Naive thymus-derived CD8-positive, alpha-beta T cell (primary cell): ENCODE measurements around the gene DNAJB12. TPM values are rescaled to one million over a fixed set of nuclear protein-coding genes. Genes with fewer than 3 reads are reported as not detected.
"Not testable (repeated sequence)": the region's sequence is repeated elsewhere in the genome, so short reads cannot be mapped to it uniquely, and the experiment has no call there.

ENCODE experiments used
- ATAC-seq, 2 donors: fragments of 150-1000 bp; cut with Tn5 transposase in 1 of 2; sonication (Bioruptor Pico), chemical (Tn5 transposase) in 1 of 2; 1 replicate in 1 of 2; 2 replicates in 1 of 2; pipeline ENCODE4 v1.10.0; 2021; ENCODE audit warnings: mild to moderate bottlenecking in 2 of 2, moderate library complexity in 2 of 2
- POLR2A ChIA-PET: fragments of 350-600 bp; sonication (Branson Sonifier 250); formaldehyde crosslinking; loops from one replicate; lab custom pipeline; 2021; ENCODE audit warnings: antibody characterized with exemption; lab: Charles Lee
- DNase-seq, 10 donors: peaks; one replicate each; pipeline versions ENCODE4 v3.0.0 to v3.0.0-alpha.2; 2020 to 2022
- H3K27ac Mint-ChIP-seq, 10 donors: one replicate each; pipeline ENCODE4 v1.8.0; 2020 to 2022; ENCODE audit warnings: mild to moderate bottlenecking in 10 of 10, mixed read lengths in 10 of 10, moderate library complexity in 4 of 10, inconsistent platforms in 1 of 10
- H3K27me3 Mint-ChIP-seq, 5 donors: one replicate each; pipeline ENCODE4 v1.8.0; 2021 to 2022; ENCODE audit warnings: mixed read lengths in 5 of 5
- H3K36me3 Mint-ChIP-seq, 3 donors: one replicate each; pipeline ENCODE4 v1.8.0; 2020 to 2022; ENCODE audit warnings: mixed read lengths in 3 of 3, mild to moderate bottlenecking in 2 of 3, inconsistent platforms in 1 of 3
- H3K4me1 Mint-ChIP-seq, 4 donors: one replicate each; pipeline ENCODE4 v1.8.0; 2021 to 2022; ENCODE audit warnings: mixed read lengths in 4 of 4
- H3K4me3 Mint-ChIP-seq, 10 donors: one replicate each; pipeline ENCODE4 v1.8.0; 2020 to 2022; ENCODE audit warnings: mild to moderate bottlenecking in 10 of 10, mixed read lengths in 10 of 10, moderate library complexity in 6 of 10, inconsistent platforms in 1 of 10
- H3K9me3 Mint-ChIP-seq, 9 donors: one replicate each; pipeline ENCODE4 v1.8.0; 2020 to 2022; ENCODE audit warnings: mixed read lengths in 9 of 9, mild to moderate bottlenecking in 3 of 9, inconsistent platforms in 1 of 9, moderate library complexity in 1 of 9
- polyA plus RNA-seq, 3 donors: library from polyadenylated mRNA; unstranded; fragments of 300-500 nt; fragmentation: Illumina TruSeq; gene quantifications; one replicate each; pipeline ENCODE4 v1.2.3, GENCODE V29; 2021
- total RNA-seq, 8 experiments: library from RNA in 2 of 8; stranded (reverse) in 2 of 8; gene quantifications; one replicate each; pipeline ENCODE4 v1.2.3 and lab custom pipeline; 2021 to 2026

DNAJB12 gene
- total and polyA plus RNA-seq, 5 experiments from 2014 or later = 13.1 to 27.9 (median 25.0) TPM

DNA sequence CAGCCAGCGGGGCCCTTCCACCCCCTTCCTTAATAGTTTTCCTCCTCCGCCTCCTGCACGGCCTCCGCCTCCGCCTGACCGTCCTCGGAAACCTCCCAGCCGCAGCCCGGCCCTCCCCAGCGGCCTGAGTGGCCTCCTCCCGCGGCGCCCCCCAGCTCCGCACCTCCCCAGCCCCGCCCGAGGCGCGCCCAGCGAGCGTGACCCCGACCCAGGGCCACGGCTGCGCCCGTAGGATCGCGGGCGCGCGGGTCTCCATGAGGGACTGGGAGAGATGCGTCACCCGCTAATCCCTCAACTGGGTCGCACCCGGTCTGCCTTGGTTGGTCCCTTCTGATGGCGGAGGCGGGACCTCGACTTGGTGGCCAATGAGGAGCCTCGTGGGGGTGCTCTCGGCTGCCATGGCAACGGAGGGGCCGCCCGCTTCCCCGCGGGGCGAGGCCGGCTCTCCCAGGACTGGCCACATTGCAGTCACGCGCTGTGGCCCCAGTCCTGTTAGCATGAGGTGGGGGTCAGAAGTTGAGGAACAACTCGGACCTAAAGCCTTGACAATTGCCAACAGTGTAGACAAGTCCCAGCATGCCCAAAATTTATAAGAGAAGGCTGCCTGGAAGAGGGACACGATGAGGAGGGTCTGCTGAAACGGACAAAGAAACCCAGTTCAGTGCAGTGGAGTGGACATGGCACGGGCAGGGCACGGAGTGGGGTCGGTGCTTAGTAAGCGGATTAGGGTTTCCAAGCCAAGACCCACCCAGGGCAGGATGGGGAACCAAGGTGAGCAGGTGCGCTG is 56.7 kb downstream of the DNAJB12 start:
- POLR2A ChIA-PET = interaction anchor here (0.5 to 15.6 kb wide), 22 partner anchors 8 to 546 kb away, joined by 3 to 292 read pairs (median 8); partner anchors contain the start of genes ANAPC16, ASCC1, DDIT4 and SPOCK2

GRCh38 chr10:72297281-72297804 is 57.4 kb downstream of the DNAJB12 start:
- Mint-ChIP-seq H3K27ac (peak overlapping the region; percentile 94 to 100 (median 98)), H3K36me3 (no peaks in the 10 kb centered on the region), H3K9me3 (no peaks in the 10 kb centered on the region), H3K4me1 (peaks cover 30 to 71% (median 65%) of the 10 kb centered on the region in 4 donors), H3K4me3 (peak overlapping the region; percentile 71 to 89 (median 84)), H3K27me3 (peaks cover 0 to 2% (median 0%) of the 10 kb centered on the region in 5 donors)
- peak; percentile 85 to 87 for ATAC-seq
- DNase-seq = peak; percentile 76 to 99 (median 96)
- POLR2A ChIA-PET = interaction anchor here (0.7 to 15.6 kb wide), 22 partner anchors 9 to 545 kb away, joined by 3 to 292 read pairs (median 8); partner anchors contain the start of genes ANAPC16, ASCC1, DDIT4 and SPOCK2

More for the DNA sequence above, 56.7 kb downstream of the DNAJB12 start:
- peak overlapping the region; percentile 71 to 89 (median 84) for H3K4me3 Mint-ChIP-seq
- peaks cover 25 to 65% (median 59%) of the 10 kb centered on the region in 4 donors for H3K4me1 Mint-ChIP-seq
- ATAC-seq (peak; percentile 51), DNase-seq (peak; percentile 51 to 90 (median 78))
- H3K36me3 Mint-ChIP-seq = no peaks in the 10 kb centered on the region
- peaks cover 0 to 2% (median 0%) of the 10 kb centered on the region in 5 donors for H3K27me3 Mint-ChIP-seq
- H3K9me3 Mint-ChIP-seq = no peaks in the 10 kb centered on the region
- peak overlapping the region; percentile 94 to 100 (median 98) for H3K27ac Mint-ChIP-seq

GRCh38 chr10:72296829-72297280 is 57.9 kb downstream of the DNAJB12 start:
- peaks cover 30 to 74% (median 69%) of the 10 kb centered on the region in 4 donors for H3K4me1 Mint-ChIP-seq
- not testable (repeated sequence) for DNase-seq, H3K36me3 Mint-ChIP-seq, ATAC-seq, H3K9me3 Mint-ChIP-seq, H3K27me3 Mint-ChIP-seq
- H3K4me3 Mint-ChIP-seq = peak overlapping the region; percentile 71 to 89 (median 84)
- POLR2A ChIA-PET = interaction anchor here (0.7 to 15.6 kb wide), 21 partner anchors 9 to 545 kb away, joined by 3 to 292 read pairs (median 8); partner anchors contain the start of genes ANAPC16, ASCC1, DDIT4 and SPOCK2
- peak overlapping the region; percentile 94 to 100 (median 98) for H3K27ac Mint-ChIP-seq

DNA sequence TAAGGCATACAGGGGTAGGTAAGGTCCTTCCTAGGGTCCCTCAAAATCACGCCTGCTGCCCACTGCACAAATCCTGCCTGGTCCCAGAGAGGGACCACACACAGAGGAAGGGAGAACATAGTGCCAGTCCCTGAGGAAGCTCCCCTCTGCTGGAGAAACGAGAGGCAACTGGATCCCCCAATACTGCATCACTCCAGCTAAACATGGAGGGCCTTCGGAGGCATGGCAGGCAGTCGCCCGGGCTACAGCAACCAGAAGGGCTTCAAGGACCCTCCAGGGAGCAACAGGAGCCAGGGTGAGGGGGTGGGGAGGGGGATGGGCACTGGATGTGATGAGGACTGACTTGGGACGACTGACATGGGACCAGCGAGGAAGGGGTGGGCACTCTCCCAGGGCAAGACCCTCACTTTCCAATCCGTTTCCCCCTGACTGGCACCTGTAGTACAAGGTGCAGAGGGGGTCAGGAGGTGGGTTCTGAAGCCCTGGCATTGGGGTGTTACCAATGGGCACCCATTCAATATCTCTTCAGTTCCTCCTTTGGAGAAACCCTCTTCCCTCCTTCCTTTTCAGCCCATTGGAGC is 59.3 kb downstream of the DNAJB12 start:
- ATAC-seq = no peak
- peaks cover 0 to 2% (median 0%) of the 10 kb centered on the region in 5 donors for H3K27me3 Mint-ChIP-seq
- peak overlapping the region; percentile 90 to 100 (median 94) for H3K27ac Mint-ChIP-seq
- no peak for DNase-seq
- H3K9me3 Mint-ChIP-seq = no peaks in the 10 kb centered on the region
- H3K4me3 Mint-ChIP-seq = peak overlapping the region in 6 of 10 donors; percentile 15 to 73 (median 40)
- no peaks in the 10 kb centered on the region for H3K36me3 Mint-ChIP-seq
- peaks cover 28 to 78% (median 72%) of the 10 kb centered on the region in 4 donors for H3K4me1 Mint-ChIP-seq
- POLR2A ChIA-PET = interaction anchor here (0.7 to 15.6 kb wide), 4 partner anchors 20 to 224 kb away, joined by 4 to 292 read pairs (median 36); partner anchors contain the start of gene DDIT4

DNA sequence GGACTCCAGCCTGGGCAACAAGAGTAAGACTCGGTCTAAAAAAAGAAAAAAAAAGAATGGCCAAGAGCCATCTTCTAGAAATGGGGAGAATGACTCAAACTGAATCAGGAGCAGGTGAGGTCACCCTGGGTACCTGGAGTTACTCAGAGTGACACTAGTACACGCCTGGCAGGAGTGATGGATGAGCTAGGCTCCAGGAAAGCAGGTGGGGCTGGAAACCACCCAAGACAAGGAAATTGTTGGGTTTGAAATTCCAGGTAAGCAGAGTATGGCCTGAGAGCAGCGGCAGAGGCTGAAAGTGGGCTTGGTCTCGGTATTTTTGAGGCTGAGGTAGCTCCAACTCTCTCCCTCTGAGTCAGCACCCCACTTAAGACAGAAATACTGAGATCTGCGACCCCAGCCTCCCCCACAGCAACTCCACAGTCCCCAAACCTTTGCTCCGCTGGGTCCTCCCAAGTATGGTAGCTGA is 62.5 kb downstream of the DNAJB12 start:
- Mint-ChIP-seq H3K27ac (peak overlapping the region; percentile 3 to 88 (median 62)), H3K4me3 (peak overlapping the region in 3 of 10 donors; percentile 20 to 38 (median 28)), H3K36me3 (no peaks in the 10 kb centered on the region), H3K4me1 (peaks cover 23 to 67% (median 61%) of the 10 kb centered on the region in 4 donors), H3K27me3 (peaks cover 0 to 2% (median 0%) of the 10 kb centered on the region in 5 donors), H3K9me3 (no peaks in the 10 kb centered on the region)
- no peak for ATAC-seq
- POLR2A ChIA-PET = interaction anchor here (0.6 to 1.9 kb wide), 10 partner anchors 13 to 63 kb away, joined by 3 to 9 read pairs (median 4); partner anchors contain the start of gene DNAJB12
- DNase-seq = no peak

DNA sequence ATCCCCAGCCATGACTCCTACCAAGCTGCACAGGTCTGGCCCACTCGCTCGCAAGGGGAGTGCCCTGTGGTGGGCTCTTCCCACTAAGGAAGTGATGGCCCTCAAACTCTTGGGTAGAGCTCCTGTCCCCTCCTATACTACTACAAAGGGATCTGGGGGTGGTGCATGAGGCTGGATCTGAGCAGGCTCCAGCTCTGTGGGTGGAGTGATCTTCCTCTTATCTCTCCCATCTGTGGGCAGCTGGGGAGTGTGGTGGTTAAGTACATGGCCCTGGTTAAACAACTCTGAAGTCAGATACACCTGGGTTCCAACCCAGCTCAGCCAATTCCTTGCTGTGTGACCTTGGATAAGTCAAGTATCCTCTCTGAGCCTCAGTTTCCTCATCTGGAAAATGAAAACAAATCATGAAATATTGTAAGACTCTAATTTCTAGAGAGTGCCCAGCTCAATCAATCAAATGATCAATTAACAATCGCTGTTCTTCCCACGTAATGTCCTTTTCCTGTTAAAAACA is 63.6 kb downstream of the DNAJB12 start:
- no peaks in the 10 kb centered on the region for H3K27me3 Mint-ChIP-seq
- H3K27ac Mint-ChIP-seq = peak overlapping the region in 8 of 10 donors; percentile 16 to 91 (median 67)
- peaks cover 23 to 68% (median 65%) of the 10 kb centered on the region in 4 donors for H3K4me1 Mint-ChIP-seq
- POLR2A ChIA-PET = interaction anchor here (0.6 to 1.8 kb wide), 16 partner anchors 9 to 178 kb away, joined by 3 to 6 read pairs (median 4); partner anchors contain the start of gene DNAJB12
- no peaks in the 10 kb centered on the region for H3K36me3 Mint-ChIP-seq
- peak overlapping the region in 6 of 10 donors; percentile 10 to 58 (median 30) for H3K4me3 Mint-ChIP-seq
- ATAC-seq (peak; percentile 71 to 83), DNase-seq (peak in 5 of 10 donors; percentile 41 to 50 (median 43))
- H3K9me3 Mint-ChIP-seq = no peaks in the 10 kb centered on the region

DNA sequence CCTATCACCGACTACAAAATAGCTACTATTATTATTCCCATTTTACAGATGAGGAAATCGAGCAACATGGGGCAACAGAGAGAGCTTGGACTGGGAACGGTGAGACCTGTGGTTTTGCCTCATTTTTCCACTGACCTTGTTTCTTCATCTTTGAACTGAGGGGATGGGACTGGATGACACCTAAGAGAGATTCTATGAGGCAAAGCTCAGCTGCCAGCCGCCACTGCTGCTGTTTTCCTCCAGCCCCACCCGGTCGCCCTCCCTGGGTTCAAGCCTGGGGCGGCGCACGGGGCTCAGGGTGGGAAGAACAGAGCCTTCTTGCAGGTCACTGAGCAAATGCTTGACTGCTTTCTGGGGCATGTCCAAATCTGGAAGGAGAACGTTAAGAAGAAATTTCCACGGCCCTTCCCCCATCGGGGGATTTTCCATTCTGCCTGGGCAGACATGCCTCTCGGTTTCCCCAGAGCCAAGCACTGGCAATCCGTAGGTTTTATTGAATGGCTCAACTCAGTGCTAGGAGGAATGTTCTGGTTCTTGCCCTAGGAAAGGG is 68.7 kb downstream of the DNAJB12 start:
- no peaks in the 10 kb centered on the region for H3K9me3 Mint-ChIP-seq
- no peak for DNase-seq
- H3K27ac Mint-ChIP-seq = peak overlapping the region in 9 of 10 donors; percentile 20 to 90 (median 63)
- no peak for ATAC-seq
- H3K27me3 Mint-ChIP-seq = no peaks in the 10 kb centered on the region
- H3K4me3 Mint-ChIP-seq = peak overlapping the region in 6 of 10 donors; percentile 1 to 63 (median 33)
- H3K4me1 Mint-ChIP-seq = peaks cover 19 to 47% (median 40%) of the 10 kb centered on the region in 4 donors
- H3K36me3 Mint-ChIP-seq = no peaks in the 10 kb centered on the region
- POLR2A ChIA-PET = interaction anchor here (0.6 to 1.2 kb wide), 6 partner anchors 8 to 40 kb away, joined by 3 to 6 read pairs (median 4); no protein-coding TSS in a partner anchor

- no peak for ATAC-seq
- POLR2A ChIA-PET = interaction anchor here (0.6 to 1.8 kb wide), 8 partner anchors 8 to 402 kb away, joined by 3 to 7 read pairs (median 4); partner anchors contain the start of gene DDIT4
- no peak for DNase-seq
- Mint-ChIP-seq H3K4me1 (peaks cover 19 to 55% (median 52%) of the 10 kb centered on the region in 4 donors), H3K4me3 (no peak overlapping the region), H3K27ac (peak overlapping the region in 2 of 10 donors; percentile 4 to 57), H3K9me3 (no peaks in the 10 kb centered on the region), H3K36me3 (no peaks in the 10 kb centered on the region), H3K27me3 (no peaks in the 10 kb centered on the region)
These were observed 71.6 kb downstream of the DNAJB12 start for GRCh38 chr10:72283131-72283530.

Other genes starting within 250 kb of the DNAJB12 start
- 100 to 1,000 TPM; 121 to 128 TPM for gene ANAPC16, start 138.9 kb downstream of the DNAJB12 start, total RNA-seq
- 100 to 1,000 TPM; 419 to 453 (median 444) TPM for gene ANAPC16, start 138.9 kb downstream of the DNAJB12 start, polyA plus RNA-seq
- 10 to 100 TPM; 23.8 to 24.7 TPM for gene ASCC1, start 138.6 kb downstream of the DNAJB12 start, total RNA-seq
- 10 to 100 TPM; 21.2 to 44.4 (median 31.4) TPM for gene ASCC1, start 138.6 kb downstream of the DNAJB12 start, polyA plus RNA-seq
- 10 to 100 TPM; 23.8 to 29.6 TPM for gene DDIT4, start 81.0 kb downstream of the DNAJB12 start, total RNA-seq
- gene DDIT4, start 81.0 kb downstream of the DNAJB12 start, polyA plus RNA-seq = 100 to 1,000 TPM in 2 of 3 donors, 10 to 100 TPM in 1; 68.0 to 190 (median 189) TPM